ENCODE results near the gene MMP25. TPM values are rescaled to one million over a fixed set of nuclear protein-coding genes. Genes with fewer than 3 reads are reported as not detected.

Gene MMP25
- total RNA-seq, 1 donor from 2014 or later, result 10.2 TPM

DNA sequence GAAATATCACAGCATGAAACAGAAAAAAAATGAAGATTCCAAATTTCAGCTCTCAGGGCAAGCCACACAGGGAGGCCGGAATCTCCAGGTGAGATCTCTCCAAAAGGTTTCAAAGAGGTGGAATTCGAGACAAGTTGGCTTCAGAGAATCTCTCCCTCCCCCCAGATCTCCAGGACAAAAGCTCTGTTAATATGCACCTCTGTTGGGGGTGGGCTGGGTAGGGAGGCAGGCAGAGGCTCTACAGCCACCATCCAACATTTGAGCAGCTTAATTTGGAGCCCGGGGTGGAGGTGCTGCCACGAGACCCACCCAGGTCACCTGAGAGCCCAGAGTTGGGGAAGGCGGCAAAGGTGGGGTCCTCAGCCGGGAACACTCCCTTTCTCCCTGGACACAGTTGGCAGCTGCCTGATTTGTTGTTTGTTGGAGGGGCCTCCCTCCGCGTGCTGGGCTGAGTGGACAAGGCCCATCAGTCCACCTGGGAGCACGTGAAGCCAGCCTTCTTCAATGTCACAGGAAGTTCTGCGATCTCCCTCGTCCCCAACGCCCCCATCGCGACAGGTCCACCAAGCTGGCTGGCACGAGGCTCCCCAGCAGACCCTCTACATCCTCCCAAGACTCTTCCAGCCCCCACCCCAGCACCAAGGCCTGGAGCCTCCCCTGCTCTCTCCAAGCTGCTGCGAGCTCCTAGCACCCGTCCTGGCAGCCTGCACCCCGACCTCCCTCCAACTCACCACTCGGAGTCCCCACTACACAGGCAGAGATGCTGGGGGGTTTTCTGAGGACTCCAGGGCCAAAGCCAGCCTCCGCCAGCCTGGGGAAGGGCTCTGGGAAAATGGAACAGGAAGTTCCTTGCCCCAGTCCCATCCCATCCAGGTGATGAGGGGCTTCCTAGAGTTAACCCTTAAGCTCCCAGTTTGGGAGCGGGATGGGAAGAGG, 52.4 kb downstream of the MMP25 start, which contains the start of gene ZSCAN10:
ZSCAN10 (minus strand) TSS at position 836 of the 936 bp plus-strand sequence. CDS start 6,357 bp downstream, outside the sequence.
- Mint-ChIP-seq H3K4me1 (peaks cover 41% of the 10 kb centered on the region), H3K9me3 (no peaks in the 10 kb centered on the region), H3K27ac (peak within 1 kb of the TSS; percentile 86), H3K36me3 (ENCODE audit: low read depth) (no peaks in the 10 kb centered on the region), H3K4me3 (peak within 1 kb of the TSS; percentile 85), H3K27me3 (peaks cover 2% of the 10 kb centered on the region)
- DNase-seq, result no peak
- intact Hi-C loops (cut with micrococcal nuclease), result no loop called here

GRCh38 chr16:3099395-3099731, 53.0 kb downstream of the MMP25 start:
- intact Hi-C loops (cut with micrococcal nuclease), result no loop called here
- no peaks in the 10 kb centered on the region for H3K36me3 Mint-ChIP-seq (ENCODE audit: low read depth)
- no peak overlapping the region for H3K27ac Mint-ChIP-seq
- no peaks in the 10 kb centered on the region for H3K9me3 Mint-ChIP-seq
- H3K4me1 Mint-ChIP-seq, result peaks cover 41% of the 10 kb centered on the region
- peaks cover 2% of the 10 kb centered on the region for H3K27me3 Mint-ChIP-seq
- H3K4me3 Mint-ChIP-seq, result no peak overlapping the region
- no peak for DNase-seq

GRCh38 chr16:3099732-3100499, 53.6 kb downstream of the MMP25 start:
- H3K27ac Mint-ChIP-seq, result peak overlapping the region; percentile 86
- intact Hi-C loops (cut with micrococcal nuclease), result loop anchor here (1.0 to 2.0 kb wide), 3 partner anchors 24 to 41 kb away; no protein-coding TSS in a partner anchor

DNA sequence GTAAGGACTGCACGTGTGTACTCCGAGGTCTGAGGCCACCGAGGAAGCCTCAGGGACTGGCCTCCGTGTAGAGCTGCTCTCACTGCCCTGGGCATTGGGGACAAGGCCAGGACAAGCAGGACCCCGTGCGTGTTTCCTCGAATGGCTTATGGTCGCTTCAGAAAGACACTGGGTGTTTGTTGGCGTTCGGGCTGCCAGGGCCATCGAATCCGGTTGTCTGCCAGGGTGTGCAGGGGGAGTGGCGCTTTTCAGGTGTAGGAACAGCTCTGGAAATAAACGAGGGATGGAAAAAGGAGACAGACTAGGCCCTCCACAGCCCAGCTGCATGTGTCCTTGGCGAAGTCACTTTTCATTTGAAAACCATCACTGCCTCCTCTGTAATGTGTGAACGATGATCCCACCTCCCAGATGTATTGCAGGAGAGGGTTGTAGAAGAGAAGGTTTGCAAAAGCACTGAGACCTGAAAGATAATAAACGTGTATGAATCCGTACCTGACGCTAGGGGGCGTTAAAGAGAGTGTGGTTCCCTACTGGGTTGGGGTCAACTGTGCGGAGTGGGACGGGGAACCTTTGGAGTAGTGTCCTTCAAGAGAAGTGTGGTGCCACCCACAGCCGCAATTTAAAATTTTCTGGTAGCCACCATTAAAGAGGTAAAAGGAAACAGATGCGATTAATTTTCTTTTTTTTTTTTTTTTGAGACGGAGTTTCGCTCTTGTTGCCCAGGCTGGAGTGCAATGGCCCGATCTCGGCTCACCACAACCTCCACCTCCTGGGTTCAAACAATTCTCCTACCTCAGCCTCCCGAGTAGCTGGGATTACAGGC, 54.9 kb downstream of the MMP25 start:
- Mint-ChIP-seq H3K4me3 (peak overlapping the region; percentile 78), H3K9me3 (no peaks in the 10 kb centered on the region), H3K4me1 (peaks cover 36% of the 10 kb centered on the region), H3K27ac (peak overlapping the region; percentile 85), H3K27me3 (peaks cover 2% of the 10 kb centered on the region), H3K36me3 (ENCODE audit: low read depth) (no peaks in the 10 kb centered on the region)
- intact Hi-C loops (cut with micrococcal nuclease), result loop anchor here (2.0 kb wide), 1 partner anchor 42 kb away; no protein-coding TSS in a partner anchor
- peak; percentile 86 for DNase-seq

More at GRCh38 chr16:3099732-3100499, 53.6 kb downstream of the MMP25 start:
- peak; percentile 97 for DNase-seq
- peak overlapping the region; percentile 85 for H3K4me3 Mint-ChIP-seq
- H3K4me1 Mint-ChIP-seq, result peaks cover 38% of the 10 kb centered on the region
- H3K27me3 Mint-ChIP-seq, result peaks cover 2% of the 10 kb centered on the region
- no peaks in the 10 kb centered on the region for H3K9me3 Mint-ChIP-seq
- no peaks in the 10 kb centered on the region for H3K36me3 Mint-ChIP-seq (ENCODE audit: low read depth)

- H3K36me3 Mint-ChIP-seq (ENCODE audit: low read depth), result no peaks in the 10 kb centered on the region
- peaks cover 2% of the 10 kb centered on the region for H3K27me3 Mint-ChIP-seq
- intact Hi-C loops (cut with micrococcal nuclease), result loop anchor here (2.0 kb wide), 1 partner anchor 43 kb away; no protein-coding TSS in a partner anchor
- no peaks in the 10 kb centered on the region for H3K9me3 Mint-ChIP-seq
- peaks cover 36% of the 10 kb centered on the region for H3K4me1 Mint-ChIP-seq
- peak overlapping the region; percentile 86 for H3K27ac Mint-ChIP-seq
- peak overlapping the region; percentile 78 for H3K4me3 Mint-ChIP-seq
- peak; percentile 80 for DNase-seq
Observed at GRCh38 chr16:3101841-3102470, 55.6 kb downstream of the MMP25 start.

- H3K4me1 Mint-ChIP-seq, result peaks cover 22% of the 10 kb centered on the region
- H3K4me3 Mint-ChIP-seq, result peak overlapping the region; percentile 88
- H3K36me3 Mint-ChIP-seq (ENCODE audit: low read depth), result no peaks in the 10 kb centered on the region
- peaks cover 2% of the 10 kb centered on the region for H3K27me3 Mint-ChIP-seq
- intact Hi-C loops (cut with micrococcal nuclease), result loop anchor here (1.0 kb wide), 2 partner anchors 18 to 44 kb away; no protein-coding TSS in a partner anchor
- no peaks in the 10 kb centered on the region for H3K9me3 Mint-ChIP-seq
- DNase-seq, result peak; percentile 97
- H3K27ac Mint-ChIP-seq, result peak overlapping the region; percentile 90
Observed at GRCh38 chr16:3106205-3106928, 60.0 kb downstream of the MMP25 start.

Other genes with a start within 250 kb of the MMP25 start
- not detected in 2 replicates for gene PRSS41, start 248.1 kb upstream of the MMP25 start, total RNA-seq
- gene PRSS21, start 229.3 kb upstream of the MMP25 start, total RNA-seq, result 10.2 and 11.8 TPM in 2 replicates
- gene ZG16B, start 216.3 kb upstream of the MMP25 start, total RNA-seq, result 9.3 and 11.0 TPM in 2 replicates
- gene PRSS22, start 188.4 kb upstream of the MMP25 start, total RNA-seq, result not detected in 2 replicates
- 21.2 and 22.2 TPM in 2 replicates for gene FLYWCH2, start 163.3 kb upstream of the MMP25 start, total RNA-seq
- gene FLYWCH1, start 134.6 kb upstream of the MMP25 start, total RNA-seq, result 63.9 and 64.5 TPM in 2 replicates
- gene KREMEN2, start 82.3 kb upstream of the MMP25 start, total RNA-seq, result 0.17 and 0.28 TPM in 2 replicates
- gene PAQR4, start 77.2 kb upstream of the MMP25 start, total RNA-seq, result 41.0 and 43.3 TPM in 2 replicates
- 152 TPM in 2 replicates for gene PKMYT1, start 66.1 kb upstream of the MMP25 start, total RNA-seq
- not detected in 2 replicates for gene CLDN9, start 33.6 kb upstream of the MMP25 start, total RNA-seq
- not detected in 2 replicates for gene CLDN6, start 28.4 kb upstream of the MMP25 start, total RNA-seq
- gene TNFRSF12A, start 26.2 kb upstream of the MMP25 start, total RNA-seq, result 7.3 TPM in 2 replicates
- gene HCFC1R1, start 22.6 kb upstream of the MMP25 start, total RNA-seq, result 29.4 TPM in 2 replicates
- gene THOC6, start 22.5 kb upstream of the MMP25 start, total RNA-seq, result 55.3 and 57.0 TPM in 2 replicates
- 0.43 and 0.63 TPM in 2 replicates for gene BICDL2, start 9.6 kb upstream of the MMP25 start, total RNA-seq
- 918 and 934 TPM in 2 replicates for gene IL32, start 19.1 kb downstream of the MMP25 start, total RNA-seq
- not detected in 2 replicates for gene ZSCAN10, start 52.7 kb downstream of the MMP25 start, total RNA-seq
- 0.21 and 0.47 TPM in 2 replicates for gene ZNF205, start 66.0 kb downstream of the MMP25 start, total RNA-seq
- 9.5 and 10.6 TPM in 2 replicates for gene ZNF213, start 88.5 kb downstream of the MMP25 start, total RNA-seq
- not detected in 2 replicates for gene OR1F1, start 141.6 kb downstream of the MMP25 start, total RNA-seq
- 13.1 and 13.4 TPM in 2 replicates for gene ZNF200, start 188.6 kb downstream of the MMP25 start, total RNA-seq
- not detected in 2 replicates for gene MEFV, start 210.1 kb downstream of the MMP25 start, total RNA-seq
- gene ZNF263, start 236.9 kb downstream of the MMP25 start, total RNA-seq, result 27.0 and 31.3 TPM in 2 replicates

Measured in activated CD4-positive, alpha-beta T cell treated with anti-CD3 and anti-CD28 coated beads, Interleukin-2, amount 10 ng/mL, durations not matched to agents 24 days and 14 days (primary cell).